OCI-LY3 (cell line): Measurements from ENCODE around the gene ZCCHC14.

Experiments used
- CTCF ChIP-seq: fragments of 200-600, 300-600 bp; sonication (generic); IDR thresholded peaks from 2 replicates; pipeline ENCODE4 v1.5.1; 2014; ENCODE audit warnings: antibody characterized with exemption, low read length, low read depth
- EZH2phosphoT487 ChIP-seq: fragments of 200-600 bp; shearing (Covaris generic); IDR thresholded peaks from 2 replicates; pipeline ENCODE4 v1.6.1; 2018; ENCODE audit warnings: antibody characterized with exemption, mixed run types, low read depth

- TF ChIP-seq EZH2phosphoT487 (no peak), CTCF (no peak)
These were observed 8.3 kb upstream of the ZCCHC14 start for GRCh38 chr16:87501117-87501516.
